Inferior parietal cortex (tissue), 1 donor: ENCODE measurements around the gene GALNT17.
"Not testable (repeated sequence)": the region's sequence is repeated elsewhere in the genome, so short reads cannot be mapped to it uniquely, and the experiment has no call there.

Source experiments
- DNase-seq: peaks from one replicate; pipeline ENCODE4 v3.0.0-alpha.2; 2016; ENCODE audit errors: extremely low spot score

GALNT17 gene

GRCh38 chr7:71165708-71166107, 33.8 kb downstream of the GALNT17 start:
- no peak for DNase-seq

GRCh38 chr7:71171476-71171875, 39.5 kb downstream of the GALNT17 start:
- DNase-seq, result no peak

GRCh38 chr7:71173955-71174354, 42.0 kb downstream of the GALNT17 start:
- no peak for DNase-seq

- DNase-seq, result no peak
Measured at GRCh38 chr7:71182438-71182935, 50.5 kb downstream of the GALNT17 start.

GRCh38 chr7:71184136-71184535, 52.2 kb downstream of the GALNT17 start:
- DNase-seq, result no peak

GRCh38 chr7:71184609-71185008, 52.7 kb downstream of the GALNT17 start:
- DNase-seq, result no peak

- DNase-seq, result no peak
Measured at GRCh38 chr7:71186535-71187057, 54.7 kb downstream of the GALNT17 start.

GRCh38 chr7:71191771-71192170, 59.8 kb downstream of the GALNT17 start:
- DNase-seq, result no peak

GRCh38 chr7:71193099-71193810, 61.3 kb downstream of the GALNT17 start:
- peak; percentile 33 for DNase-seq

GRCh38 chr7:71198391-71198790, 66.4 kb downstream of the GALNT17 start:
- DNase-seq, result no peak

- no peak for DNase-seq
Measured at GRCh38 chr7:71198887-71199286, 66.9 kb downstream of the GALNT17 start.

- no peak for DNase-seq
Measured at GRCh38 chr7:71206184-71206583, 74.2 kb downstream of the GALNT17 start.

- peak; percentile 74 for DNase-seq
Measured at GRCh38 chr7:71208881-71209280, 76.9 kb downstream of the GALNT17 start.

GRCh38 chr7:71209484-71209883, 77.5 kb downstream of the GALNT17 start:
- not testable (repeated sequence) for DNase-seq

- DNase-seq, result no peak
Measured at GRCh38 chr7:71210220-71210619, 78.3 kb downstream of the GALNT17 start.

GRCh38 chr7:71212433-71212832, 80.5 kb downstream of the GALNT17 start:
- not testable (repeated sequence) for DNase-seq

- DNase-seq, result no peak
Measured at GRCh38 chr7:71216211-71216610, 84.3 kb downstream of the GALNT17 start.

GRCh38 chr7:71220210-71220695, 88.3 kb downstream of the GALNT17 start:
- DNase-seq, result no peak

GRCh38 chr7:71221049-71221448, 89.1 kb downstream of the GALNT17 start:
- DNase-seq, result no peak

- DNase-seq, result no peak
Measured at GRCh38 chr7:71221549-71221948, 89.6 kb downstream of the GALNT17 start.

- no peak for DNase-seq
Measured at GRCh38 chr7:71227126-71227525, 95.2 kb downstream of the GALNT17 start.

GRCh38 chr7:71229148-71229547, 97.2 kb downstream of the GALNT17 start:
- DNase-seq, result no peak

- DNase-seq, result no peak
Measured at GRCh38 chr7:71229699-71230098, 97.8 kb downstream of the GALNT17 start.
